EH (cell line): Measurements from ENCODE around the gene MERTK.
A peak's percentile ranks its signal among the peaks of the same experiment; 100 is the strongest.
"Not testable (repeated sequence)": the region's sequence is repeated elsewhere in the genome, so short reads cannot be mapped to it uniquely, and the experiment has no call there.

Experiments used
- DNase-seq: peaks from one replicate; pipeline ENCODE4 v3.0.0-alpha.2; 2015; ENCODE audit warnings: low read depth

The MERTK gene

DNA sequence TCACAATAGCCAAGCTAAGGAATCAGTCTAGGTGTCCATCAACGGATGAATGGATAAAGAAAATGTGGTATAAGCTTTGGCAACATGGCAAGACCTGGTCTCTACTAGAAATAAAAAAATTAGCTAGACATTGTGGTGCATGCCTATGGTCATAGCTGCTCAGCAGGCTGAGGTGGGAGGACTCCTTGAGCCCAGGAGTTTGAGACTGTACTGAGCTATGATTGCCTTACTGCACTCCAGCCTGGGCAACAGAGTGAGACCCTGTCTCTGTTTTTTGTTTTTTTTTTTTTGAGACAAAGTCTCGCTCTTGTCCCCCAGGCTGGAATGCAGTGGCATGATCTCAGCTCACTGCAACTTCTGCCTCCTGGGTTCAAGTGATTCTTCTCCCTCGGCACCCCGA lies 11.6 kb downstream of the MERTK start:
- DNase-seq: not testable (repeated sequence)

DNA sequence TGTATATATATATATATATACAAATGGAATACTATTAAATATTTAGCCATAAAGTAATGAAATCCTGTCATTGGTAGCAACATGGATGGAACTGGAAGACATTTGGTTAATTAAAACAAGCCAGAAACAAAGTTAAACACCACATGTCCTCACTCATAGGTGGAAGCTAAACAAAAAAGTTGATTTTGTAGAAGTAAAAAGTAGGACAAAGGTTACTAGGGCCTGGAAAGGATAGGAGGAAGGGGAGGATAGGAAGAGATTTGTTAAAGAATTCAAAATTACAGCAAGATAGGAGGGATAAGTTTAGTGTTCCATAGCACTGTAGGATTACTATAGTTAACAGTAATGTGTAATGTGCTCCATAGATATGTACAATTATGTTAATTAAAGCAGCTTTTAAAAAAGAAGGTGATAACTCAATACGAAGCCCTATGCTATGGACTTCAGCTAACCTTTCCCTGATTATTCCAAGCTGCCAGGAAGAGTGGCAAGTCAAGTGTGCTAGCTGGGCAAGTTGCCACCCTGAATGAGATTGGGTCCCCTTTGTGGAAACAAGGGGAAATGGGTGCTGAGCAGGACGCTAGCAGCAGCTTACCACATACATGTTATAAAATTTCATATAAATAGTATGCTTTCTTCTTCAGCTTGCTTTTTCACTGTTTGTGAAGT lies 12.3 kb downstream of the MERTK start:
- no peak for DNase-seq

DNA sequence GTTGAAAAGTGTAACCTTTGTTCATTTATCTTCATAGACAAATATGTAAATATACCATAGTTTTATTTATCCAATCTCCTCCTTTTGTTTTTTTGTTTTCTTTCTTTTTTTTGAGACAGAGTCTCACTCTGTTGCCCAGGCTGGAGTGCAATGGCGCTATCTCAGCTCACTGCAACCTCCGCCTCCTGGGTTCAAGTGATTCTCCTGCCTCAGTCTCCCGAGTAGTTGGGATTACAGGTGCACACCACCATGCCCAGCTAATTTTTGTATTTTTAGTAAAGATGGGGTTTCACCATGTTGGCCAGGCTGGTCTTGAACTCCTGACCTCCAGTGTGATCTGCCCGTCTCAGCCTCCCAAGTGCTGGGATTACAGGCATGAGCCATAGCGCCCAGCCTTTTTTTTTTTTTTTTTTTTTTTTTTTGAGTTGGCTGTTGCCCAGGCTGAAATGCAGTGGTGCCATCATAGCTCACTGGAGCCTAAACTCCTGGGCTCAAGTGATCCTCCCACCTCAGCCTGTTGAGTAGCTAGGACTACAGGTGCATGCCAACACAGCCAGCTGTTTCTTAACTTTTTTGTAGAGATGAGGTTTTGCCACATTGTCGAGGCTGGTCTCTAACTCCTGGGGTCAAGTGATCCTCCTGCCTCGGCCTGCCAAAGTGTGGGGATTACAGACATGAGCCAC lies 13.0 kb downstream of the MERTK start:
- not testable (repeated sequence) for DNase-seq

DNA sequence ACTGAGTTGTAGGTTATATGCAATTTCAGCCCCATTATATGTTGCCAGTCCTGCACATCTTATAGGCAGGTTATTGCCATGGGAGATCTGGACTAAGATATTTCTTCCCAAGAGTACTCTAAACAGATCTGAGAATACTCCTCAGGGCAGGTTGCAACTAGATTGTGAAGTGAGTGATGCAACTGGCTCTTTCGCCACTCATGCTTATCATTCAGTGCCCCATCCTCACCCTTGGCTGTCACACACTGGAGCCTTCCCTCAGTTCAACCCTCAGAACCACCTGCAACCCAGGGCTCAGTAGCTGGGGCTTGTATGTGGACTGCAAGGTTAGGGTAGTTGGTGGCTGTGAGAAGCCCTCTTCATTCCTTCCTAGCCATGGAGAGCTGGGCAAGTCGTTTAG lies 14.1 kb downstream of the MERTK start:
- DNase-seq: no peak

DNA sequence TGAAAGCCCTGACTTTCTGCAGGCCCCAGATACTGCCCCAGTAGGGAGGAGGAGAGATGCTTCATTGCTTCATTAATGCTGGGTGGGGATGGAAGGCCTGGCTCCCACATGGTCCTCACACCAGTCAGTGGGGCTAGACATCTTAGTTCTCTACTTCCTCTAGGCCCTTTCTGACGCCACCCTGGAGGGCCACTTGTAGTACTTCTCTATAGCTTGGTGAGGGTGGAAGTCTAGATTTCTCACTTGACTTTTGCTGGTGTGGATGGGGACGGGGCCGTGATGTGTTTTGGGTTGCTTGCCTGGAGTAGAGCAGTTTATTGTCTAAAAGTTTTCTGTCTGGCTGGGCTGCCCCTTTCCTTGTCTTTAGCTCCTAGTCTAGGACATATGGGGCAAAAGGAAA lies 18.7 kb downstream of the MERTK start:
- DNase-seq: no peak

DNA sequence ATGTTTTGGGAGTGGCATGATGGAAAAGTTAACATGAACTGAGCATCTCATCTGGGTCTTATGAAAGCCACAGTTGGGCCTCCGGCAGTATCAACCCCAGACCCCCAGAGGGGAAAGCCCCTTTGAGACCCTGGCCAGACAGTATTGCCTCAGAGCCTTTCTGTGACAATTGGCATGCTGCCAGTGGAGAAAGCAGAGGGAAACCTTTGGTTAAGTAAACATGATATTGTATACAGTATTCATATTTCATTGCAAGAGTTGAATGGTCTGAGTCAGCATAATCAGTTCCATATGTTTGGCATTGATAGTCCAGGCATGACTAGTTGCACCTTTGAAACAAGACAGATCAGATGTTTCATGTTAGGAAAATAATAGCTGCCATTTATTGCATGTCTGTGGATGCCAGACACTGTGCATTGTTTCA lies 20.0 kb downstream of the MERTK start:
- peak; percentile 69 for DNase-seq

DNA sequence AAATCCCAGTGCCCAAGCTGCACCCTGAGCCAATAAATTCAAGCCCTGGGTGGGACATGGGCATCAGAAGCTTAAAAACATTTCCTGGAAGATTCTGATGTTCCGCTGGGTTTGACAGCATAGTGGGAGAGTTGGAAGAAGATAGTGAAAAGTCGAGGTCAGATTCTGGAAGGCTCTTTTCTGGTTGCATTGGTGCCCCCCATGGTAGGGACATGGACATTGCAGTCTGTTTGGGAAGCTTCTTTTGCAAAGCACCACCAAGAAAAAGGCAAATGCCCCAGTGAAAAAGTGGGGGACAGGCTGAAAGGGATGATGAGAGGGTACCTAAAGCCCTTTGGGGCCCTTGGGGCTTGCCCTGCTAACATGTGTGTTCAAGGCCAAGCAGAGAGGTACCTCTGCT lies 21.0 kb downstream of the MERTK start:
- no peak for DNase-seq

DNA sequence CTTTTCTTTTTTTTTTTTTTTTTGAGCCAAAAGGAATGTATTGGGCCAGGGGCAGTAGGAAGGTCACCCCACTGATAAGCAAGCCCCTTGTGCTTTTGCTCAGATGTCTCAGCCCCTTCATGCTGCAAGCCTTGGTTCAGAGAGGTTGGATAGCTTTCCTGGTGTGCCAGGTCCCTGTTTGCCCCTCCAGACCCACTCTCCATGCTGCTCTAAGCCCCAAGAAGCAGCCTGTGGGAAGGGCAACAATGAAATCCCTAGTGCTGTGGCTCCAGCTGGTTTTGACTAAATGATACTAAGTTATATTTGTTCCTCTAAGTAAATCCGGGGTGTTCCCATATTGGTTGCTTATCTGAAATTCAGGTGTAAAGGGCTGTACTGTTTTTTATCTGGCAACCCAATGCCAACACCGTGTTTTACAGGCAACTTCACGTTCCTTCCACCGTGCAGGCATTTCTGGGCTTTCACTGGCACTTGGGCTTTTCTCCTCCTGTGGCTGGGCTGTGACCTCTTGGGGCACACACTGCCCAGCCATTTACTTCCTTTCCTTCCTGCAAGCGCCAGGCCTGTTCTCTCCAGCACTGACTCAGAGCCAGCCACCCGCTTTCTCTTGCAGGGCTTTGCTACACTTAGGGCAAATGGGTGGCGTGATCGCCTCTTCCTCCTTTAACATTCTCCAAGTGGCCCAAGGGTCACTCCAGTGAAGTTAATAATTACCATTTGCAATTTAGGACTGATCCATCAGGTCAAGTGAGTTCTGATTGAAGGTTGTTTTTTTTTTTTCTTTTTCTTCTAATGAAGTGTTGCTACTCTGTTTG lies 21.6 kb downstream of the MERTK start:
- no peak for DNase-seq

DNA sequence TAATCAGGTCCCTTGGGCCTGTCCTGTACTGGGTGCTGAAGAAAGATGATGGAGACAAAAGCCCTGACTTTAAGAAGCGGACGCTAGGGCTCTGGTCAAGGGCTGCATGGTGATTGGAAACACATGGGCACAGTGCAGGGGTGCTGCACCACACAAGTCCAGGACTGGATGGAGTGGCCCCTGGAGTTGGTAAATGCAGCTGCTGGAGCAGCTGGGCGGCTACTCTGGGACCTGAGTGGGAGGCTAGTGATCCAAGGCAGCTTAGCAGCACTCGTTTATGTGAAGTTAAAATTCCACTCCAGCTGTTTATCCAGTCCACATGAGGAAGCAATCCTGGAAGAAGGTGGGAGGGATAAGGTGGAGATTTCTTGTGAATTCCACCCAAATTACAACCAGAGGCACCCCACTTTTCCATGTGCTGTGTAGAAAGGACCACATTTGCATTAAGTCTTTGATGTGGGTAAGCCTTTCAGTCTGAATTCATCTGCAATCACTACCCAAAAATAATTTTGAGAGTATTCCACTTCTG lies 24.9 kb downstream of the MERTK start:
- no peak for DNase-seq

DNA sequence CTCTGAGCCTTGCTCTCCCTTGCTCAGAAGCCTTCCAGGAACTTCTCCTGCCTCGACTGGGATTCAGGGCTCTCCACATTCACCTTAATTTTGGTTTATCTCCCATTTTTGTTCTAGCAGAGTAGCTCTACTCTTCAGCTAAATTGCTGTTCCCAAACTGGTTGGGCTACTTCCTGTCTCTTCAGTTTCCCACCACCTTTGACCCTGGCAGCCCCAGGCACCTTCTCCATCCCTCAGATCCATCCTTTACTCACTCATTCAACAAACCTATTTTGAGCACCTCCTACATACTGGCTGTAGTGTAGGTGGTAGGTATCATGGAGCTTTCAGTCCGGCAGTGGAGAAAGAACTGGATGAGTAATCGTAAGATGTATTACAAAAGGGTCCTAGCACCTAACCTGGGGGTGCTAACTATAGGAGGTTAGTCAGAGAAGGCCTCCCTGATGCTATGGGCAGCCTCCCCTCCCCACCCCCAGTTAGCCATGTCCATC lies 26.3 kb downstream of the MERTK start:
- DNase-seq: no peak

DNA sequence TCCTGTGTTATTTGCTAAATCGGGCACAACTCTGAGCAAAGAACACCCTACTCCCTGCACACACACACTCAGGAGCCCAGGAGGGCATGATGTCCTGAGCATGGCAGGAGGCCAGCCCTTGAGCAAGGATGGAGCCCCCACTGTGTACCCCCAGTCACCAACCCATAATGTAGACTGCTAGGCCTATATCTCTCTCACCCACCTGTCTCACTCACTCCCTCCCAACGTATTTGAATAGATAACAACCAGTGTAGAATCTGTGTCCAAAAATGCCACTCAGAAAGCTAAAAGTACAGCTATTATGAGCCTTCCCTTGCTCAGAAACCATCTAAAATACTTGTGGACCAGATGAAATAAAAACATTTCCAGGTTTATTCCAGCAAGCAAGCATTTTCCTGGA lies 29.3 kb downstream of the MERTK start:
- no peak for DNase-seq

DNA sequence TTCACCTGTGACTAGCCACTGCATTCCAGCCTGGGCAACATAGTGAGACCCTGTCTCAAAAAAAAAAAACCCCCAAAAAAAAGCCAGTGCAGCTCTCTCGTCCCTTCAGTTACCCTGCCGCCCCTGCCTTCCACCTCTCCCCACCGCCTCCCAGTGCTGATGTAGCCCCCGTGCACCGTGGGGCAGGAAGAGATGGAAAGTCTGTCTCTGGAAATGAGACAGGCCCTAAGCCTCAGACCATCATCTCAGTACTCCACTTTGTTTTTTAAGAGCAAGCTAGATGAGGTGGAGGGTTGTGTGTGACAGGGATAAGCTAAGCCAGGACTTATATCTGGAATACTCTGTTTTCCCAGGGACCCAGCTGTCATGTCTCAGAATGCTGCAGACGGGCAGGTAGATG lies 32.0 kb downstream of the MERTK start:
- no peak for DNase-seq

DNA sequence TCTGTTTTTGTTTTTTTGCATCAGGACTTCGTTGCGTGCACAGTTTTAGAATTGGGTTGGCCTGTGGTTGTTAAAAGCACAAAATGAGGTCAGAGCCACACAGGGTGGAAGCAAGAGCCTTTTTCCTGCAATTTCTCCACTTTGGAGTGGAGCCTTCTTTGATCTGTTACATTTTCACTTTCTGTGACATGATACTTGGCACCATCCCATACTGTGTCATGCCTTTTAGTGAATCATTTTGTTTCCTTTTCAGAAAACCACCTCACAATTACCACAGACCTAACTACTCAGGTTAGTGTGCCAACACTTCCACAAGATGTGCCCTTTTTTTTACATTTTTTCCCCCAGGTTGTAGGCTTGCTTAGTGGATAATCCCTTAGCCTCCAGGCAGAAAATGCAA lies 32.5 kb downstream of the MERTK start:
- peak; percentile 36 for DNase-seq

DNA sequence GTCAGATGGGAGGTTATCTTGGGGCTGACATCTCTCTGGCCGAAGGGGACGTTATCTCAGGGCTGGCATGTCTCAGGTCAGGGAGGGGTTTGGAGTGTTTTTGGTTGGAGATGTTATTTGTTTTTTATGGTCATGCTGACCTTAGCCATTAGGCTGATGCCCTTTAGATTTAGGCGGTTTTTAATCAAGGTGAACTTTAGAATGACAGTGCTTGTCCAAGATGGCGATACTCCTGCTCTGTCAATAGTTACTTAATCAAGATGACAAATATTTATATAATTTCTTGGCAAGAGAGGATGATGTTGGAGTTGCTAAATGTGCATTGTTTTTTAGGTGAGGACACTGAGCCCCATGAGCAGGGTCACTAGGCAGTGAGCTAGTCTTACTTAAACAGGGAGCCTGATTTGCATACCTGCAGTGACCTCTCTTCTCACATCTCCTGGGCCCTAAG lies 34.5 kb downstream of the MERTK start:
- DNase-seq: no peak

DNA sequence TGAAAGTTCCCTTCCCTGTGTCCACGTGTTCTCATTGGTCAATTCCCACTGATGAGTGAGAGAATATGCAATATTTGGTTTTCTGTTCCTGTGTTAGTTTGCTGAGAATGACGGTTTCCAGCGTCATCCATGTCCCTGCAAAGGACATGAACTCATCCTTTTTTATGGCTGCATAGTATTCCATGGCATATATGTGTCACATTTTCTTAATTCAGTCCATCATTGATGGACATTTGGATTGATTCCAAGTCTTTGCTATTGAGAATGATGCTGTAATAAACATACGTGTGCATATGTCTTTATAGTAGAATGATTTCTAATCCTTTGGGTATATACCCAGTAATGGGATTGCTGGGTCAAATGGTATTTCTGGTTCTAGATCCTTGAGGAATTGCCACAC lies 35.5 kb downstream of the MERTK start:
- not testable (repeated sequence) for DNase-seq

DNA sequence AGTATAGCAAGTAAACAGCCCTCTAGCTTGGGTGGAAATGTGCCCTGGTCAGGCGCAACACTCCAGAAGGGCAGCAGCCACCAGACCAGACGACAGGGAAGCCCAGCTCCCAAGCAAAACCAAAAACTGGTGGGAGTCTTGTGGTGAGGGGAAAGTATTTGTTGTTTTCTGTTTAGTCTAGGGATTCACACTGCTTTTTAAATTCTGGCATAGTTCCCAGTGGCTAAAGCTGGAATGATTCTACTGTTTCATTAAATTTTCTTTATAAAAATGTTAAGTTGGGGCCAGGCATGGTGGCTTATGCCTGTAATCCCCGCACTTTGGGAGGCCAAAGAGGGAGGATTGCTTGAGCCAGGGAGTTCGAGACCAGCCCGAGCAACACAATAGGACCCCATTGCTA lies 38.5 kb downstream of the MERTK start:
- DNase-seq: no peak

DNA sequence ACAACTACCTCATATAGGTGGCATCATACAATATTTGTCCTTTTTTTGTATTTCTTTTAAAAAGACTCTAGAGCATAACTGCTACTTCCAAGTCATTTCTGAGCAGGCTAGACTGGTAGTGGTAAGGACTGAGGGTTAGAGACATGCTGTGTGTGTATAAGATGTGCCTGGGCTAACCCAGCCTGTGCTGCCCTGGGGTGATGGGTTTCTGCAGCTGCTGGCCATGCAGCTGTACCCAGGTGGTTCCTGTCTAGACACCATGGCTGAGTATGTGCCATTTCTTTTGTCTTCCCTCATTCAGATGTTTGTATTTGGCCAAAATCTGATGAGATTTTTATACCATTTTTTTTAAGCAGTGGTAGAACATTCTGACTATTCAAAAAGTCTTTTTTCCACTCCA lies 40.0 kb downstream of the MERTK start:
- no peak for DNase-seq

DNA sequence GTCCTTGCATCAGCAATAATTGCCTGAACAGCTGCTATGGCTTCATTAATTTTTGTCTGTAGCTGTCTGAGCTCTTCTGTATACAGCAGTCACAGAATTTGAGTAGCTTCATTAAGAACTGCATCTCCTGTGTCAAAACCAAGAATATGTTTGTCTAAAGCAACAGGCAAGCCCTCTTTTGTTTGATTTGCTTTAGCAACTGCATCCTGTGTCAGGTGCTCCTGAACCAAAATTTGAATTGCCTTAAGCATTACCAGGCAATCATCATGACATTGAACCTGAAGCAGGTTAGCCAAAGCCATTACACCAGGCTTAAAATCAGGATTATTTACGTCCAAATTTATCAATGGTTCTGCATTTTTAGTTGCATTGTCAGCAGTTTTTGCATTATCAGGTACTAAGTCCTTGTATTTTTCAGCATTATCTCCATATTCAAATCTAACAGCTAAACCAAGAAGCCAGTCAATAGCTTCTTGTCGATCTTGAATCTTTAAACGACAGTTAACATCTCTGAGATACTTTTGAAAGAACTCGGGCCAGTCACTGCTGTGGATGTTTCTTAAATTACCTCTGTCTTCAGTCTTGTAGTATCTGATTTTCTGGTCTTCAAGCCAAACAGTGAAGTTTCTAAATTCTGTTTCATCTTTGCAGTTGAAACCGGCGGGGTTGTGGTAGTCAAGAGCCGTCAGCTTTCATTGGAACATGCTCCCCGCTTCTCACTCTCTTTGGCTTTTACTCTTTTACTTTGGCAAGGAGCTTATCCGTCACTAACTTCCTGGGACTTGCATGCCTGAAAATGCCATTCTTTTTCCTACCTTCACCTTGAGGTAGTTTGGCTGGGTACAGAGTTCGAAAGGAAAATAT lies 42.2 kb downstream of the MERTK start:
- DNase-seq: no peak

DNA sequence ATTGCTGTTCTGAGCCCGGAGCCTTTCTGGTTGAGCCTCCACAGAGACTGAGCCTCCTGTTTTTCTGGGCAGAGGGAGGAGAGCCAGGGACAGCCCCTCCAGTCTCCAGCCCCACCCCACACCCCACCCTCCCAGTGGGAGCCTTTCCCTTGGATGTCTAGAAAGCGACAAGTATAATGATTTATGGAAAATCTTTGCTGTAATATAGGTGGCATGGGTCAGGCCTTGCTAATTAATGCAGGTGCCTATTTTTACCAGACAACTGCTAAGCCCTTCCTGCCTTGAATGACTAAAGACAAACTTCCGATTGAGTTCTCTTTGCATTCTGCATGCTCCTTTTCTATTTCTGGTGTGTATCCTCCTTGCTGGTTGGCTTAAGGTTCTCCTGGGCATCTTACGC lies 43.1 kb downstream of the MERTK start:
- DNase-seq: no peak

DNA sequence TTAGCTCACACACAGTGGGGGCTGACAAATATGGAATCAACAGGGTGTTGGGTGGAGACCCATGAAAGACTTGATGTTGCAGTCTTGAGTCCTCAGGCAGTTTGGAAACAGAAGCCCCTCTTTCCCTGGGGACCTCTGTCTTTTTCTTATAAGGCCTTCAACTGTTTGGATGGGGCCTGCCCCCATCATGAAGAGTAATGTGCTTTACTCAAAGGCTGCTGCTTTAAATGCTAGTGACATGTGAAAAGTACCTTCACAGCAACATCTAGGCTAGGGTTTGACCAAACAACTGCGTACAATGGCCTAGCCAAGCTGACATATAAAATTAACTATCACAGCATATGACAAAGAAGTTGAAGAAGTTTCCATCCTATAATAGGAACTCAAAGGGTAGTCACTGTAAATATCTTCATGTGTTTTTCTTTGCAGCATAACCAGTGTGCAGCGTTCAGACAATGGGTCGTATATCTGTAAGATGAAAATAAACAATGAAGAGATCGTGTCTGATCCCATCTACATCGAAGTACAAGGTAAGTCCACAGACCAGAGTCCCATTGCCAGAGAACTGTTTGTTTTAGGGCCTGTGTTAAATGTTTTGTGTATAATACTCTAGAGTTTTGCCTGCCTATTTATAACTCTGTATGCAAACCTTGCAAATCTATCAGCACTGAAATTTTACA lies 46.3 kb downstream of the MERTK start:
- DNase-seq: no peak
